Mucosa of stomach (tissue), 1 donor: ENCODE data around the gene ACTL8.

Experiments
- H3K27me3 ChIP-seq: one replicate; pipeline ENCODE4 v1.7.0; 2013; ENCODE audit warnings: mild to moderate bottlenecking, low read length; ENCODE audit not compliant: control insufficient read depth, insufficient read depth
- H3K36me3 ChIP-seq: one replicate; pipeline ENCODE4 v1.7.0; 2013; ENCODE audit warnings: low read length; ENCODE audit not compliant: control insufficient read depth, insufficient read depth
- H3K4me1 ChIP-seq: one replicate; pipeline ENCODE4 v1.7.0; 2013; ENCODE audit warnings: mild to moderate bottlenecking, low read length; ENCODE audit not compliant: control insufficient read depth, insufficient read depth
- H3K4me3 ChIP-seq: one replicate; pipeline ENCODE4 v1.7.0; 2013; ENCODE audit warnings: low read length
- H3K9ac ChIP-seq: one replicate; pipeline ENCODE4 v1.7.0; 2013; ENCODE audit warnings: mild to moderate bottlenecking, low read length, moderate library complexity
- H3K9me3 ChIP-seq: one replicate; pipeline ENCODE4 v1.7.0; 2013; ENCODE audit warnings: mild to moderate bottlenecking, low read length, moderate library complexity; ENCODE audit not compliant: control insufficient read depth
- donor health status: Pancreatic carcinoma.

ACTL8 gene

DNA sequence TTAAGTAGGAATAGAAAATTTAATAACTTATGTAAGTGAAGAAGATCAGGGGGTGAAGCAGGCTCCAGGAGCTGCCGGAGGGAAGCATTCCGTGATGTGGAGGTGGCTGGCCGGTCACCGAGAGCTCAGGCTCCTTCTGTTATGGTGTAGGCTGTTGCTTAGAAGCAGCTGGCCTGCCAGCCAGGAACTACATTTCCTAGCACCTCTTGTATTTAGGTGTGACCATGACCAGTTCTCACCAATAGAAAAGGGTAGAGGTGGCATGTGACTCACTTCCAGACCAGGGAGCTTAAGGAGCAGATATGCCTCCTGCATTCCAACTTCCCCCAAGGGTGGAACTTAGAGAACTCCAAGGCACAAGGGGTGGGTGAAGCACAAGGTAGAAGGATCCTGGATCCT lies 120.7 kb downstream of the ACTL8 start:
- Histone ChIP-seq H3K9ac (no peak overlapping the region), H3K9me3 (no peaks in the 10 kb centered on the region), H3K27me3 (no peaks in the 10 kb centered on the region), H3K4me1 (no peaks in the 10 kb centered on the region), H3K36me3 (no peaks in the 10 kb centered on the region), H3K4me3 (no peak overlapping the region)
